ENCODE data around the gene LPIN3. TPM values are rescaled to one million over a fixed set of nuclear protein-coding genes. Genes with fewer than 3 reads are reported as not detected.

The LPIN3 gene
- total RNA-seq, 1 donor from 2014 or later, result 1.8 TPM

DNA sequence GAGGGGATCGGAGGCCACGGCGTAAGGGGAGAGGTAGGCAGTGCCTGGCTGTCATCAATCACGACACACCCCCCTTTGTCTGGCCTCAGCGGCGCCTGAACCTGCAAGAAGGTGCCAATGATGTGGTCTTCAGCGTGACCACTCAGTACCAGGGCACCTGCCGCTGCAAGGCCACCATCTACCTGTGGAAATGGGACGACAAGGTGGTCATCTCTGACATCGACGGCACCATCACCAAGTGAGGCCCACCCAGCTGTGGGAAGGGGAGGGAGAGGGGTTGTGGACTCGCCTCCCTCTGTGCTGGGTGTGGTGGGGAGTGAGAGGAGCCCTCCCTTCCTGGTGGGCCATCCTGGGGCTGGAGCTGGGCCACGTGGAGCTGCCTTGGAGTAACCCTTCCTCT, 16.3 kb downstream of the LPIN3 start:
- TF ChIP-seq, protein P1, sequence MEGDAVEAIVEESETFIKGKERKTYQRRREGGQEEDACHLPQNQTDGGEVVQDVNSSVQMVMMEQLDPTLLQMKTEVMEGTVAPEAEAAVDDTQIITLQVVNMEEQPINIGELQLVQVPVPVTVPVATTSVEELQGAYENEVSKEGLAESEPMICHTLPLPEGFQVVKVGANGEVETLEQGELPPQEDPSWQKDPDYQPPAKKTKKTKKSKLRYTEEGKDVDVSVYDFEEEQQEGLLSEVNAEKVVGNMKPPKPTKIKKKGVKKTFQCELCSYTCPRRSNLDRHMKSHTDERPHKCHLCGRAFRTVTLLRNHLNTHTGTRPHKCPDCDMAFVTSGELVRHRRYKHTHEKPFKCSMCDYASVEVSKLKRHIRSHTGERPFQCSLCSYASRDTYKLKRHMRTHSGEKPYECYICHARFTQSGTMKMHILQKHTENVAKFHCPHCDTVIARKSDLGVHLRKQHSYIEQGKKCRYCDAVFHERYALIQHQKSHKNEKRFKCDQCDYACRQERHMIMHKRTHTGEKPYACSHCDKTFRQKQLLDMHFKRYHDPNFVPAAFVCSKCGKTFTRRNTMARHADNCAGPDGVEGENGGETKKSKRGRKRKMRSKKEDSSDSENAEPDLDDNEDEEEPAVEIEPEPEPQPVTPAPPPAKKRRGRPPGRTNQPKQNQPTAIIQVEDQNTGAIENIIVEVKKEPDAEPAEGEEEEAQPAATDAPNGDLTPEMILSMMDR (conservative IDR thresholded peaks at IDR 0.05), result no peak
- no peak overlapping the region for H3K4me3 Mint-ChIP-seq
- no peak overlapping the region for H3K27ac Mint-ChIP-seq (ENCODE audit: unreplicated experiment)
- H3K4me1 Mint-ChIP-seq, result no peaks in the 10 kb centered on the region
- no peaks in the 10 kb centered on the region for H3K36me3 Mint-ChIP-seq (ENCODE audit: low read depth)
- DNase-seq (ENCODE audit: low read depth, low spot score), result no peak
- H3K9me3 Mint-ChIP-seq, result no peaks in the 10 kb centered on the region
- H3K27me3 Mint-ChIP-seq (ENCODE audit: low read depth), result no peaks in the 10 kb centered on the region

DNA sequence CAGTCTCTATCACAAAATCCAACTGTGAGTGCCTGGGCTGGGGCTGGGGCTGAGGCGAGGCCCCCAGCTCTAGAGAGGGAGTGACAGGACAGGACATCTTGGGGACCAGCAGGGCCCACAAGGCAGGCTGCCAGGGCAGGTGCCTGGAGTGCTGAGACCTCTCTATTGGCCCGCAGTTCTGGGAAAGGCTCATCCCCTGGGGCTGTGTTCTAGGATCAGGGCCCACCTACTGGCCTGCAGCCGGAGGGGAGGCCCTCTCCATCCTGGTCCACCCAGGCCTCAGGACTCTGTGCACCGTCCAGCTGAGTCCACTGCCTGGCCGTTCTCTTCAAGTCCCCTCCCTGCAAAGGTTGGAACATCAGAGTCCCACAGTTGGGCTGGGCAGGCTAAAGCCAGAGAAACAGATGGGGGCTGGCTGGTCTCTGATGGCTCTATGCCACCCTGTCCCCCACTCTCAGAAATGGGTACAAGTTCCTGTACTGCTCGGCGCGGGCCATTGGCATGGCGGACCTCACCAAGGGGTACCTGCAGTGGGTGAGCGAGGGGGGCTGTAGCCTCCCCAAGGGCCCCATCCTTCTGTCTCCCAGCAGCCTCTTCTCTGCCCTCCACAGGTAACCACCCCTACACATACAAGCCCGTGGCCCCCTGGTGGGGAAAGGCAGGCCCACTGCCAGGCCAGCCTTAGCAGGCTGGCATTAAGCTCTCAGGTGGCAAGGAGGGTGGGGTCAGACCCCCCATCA, 17.0 kb downstream of the LPIN3 start:
- Mint-ChIP-seq H3K4me1 (no peaks in the 10 kb centered on the region), H3K27me3 (ENCODE audit: low read depth) (no peaks in the 10 kb centered on the region), H3K4me3 (no peak overlapping the region), H3K9me3 (no peaks in the 10 kb centered on the region), H3K27ac (ENCODE audit: unreplicated experiment) (no peak overlapping the region), H3K36me3 (ENCODE audit: low read depth) (no peaks in the 10 kb centered on the region)
- DNase-seq (ENCODE audit: low read depth, low spot score), result no peak
- TF ChIP-seq, protein P1 (conservative IDR thresholded peaks at IDR 0.05), result peak; percentile 22

DNA sequence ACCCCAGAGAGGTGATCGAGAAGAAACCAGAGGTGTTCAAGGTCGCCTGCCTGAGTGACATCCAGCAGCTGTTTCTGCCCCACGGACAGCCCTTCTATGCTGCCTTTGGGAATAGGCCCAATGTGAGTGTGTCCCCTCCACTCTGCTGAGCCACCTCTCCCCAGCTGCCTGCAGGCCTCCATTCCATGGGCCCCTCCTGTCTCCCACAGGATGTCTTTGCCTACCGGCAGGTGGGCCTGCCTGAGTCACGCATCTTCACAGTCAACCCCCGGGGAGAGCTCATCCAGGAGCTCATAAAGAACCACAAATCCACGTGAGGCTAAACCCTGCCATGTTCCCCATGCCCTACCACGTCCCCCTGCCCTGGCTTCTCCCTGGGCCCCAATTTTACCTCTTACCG, 17.6 kb downstream of the LPIN3 start:
- Mint-ChIP-seq H3K9me3 (no peaks in the 10 kb centered on the region), H3K36me3 (ENCODE audit: low read depth) (no peaks in the 10 kb centered on the region), H3K4me3 (no peak overlapping the region), H3K4me1 (no peaks in the 10 kb centered on the region), H3K27me3 (ENCODE audit: low read depth) (no peaks in the 10 kb centered on the region), H3K27ac (ENCODE audit: unreplicated experiment) (no peak overlapping the region)
- TF ChIP-seq, protein P1 (conservative IDR thresholded peaks at IDR 0.05), result no peak
- no peak for DNase-seq (ENCODE audit: low read depth, low spot score)

DNA sequence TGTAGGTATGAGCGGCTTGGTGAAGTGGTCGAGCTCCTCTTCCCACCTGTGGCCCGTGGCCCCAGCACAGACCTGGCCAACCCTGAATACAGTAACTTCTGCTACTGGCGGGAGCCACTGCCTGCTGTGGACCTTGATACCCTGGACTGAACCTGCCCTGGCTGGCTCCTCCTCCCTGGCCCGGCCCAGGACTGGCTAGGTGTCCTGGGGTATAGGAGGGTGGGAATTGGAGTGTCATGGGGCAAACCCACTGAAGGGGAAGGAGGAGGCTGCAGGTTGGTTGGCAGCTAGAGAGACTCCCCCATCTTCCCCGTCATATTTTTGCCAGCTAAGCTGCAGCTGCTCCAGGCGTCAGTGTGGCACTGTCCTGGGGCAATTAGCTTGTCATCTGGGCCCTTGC, 18.1 kb downstream of the LPIN3 start:
- Mint-ChIP-seq H3K27me3 (ENCODE audit: low read depth) (no peaks in the 10 kb centered on the region), H3K4me3 (no peak overlapping the region), H3K36me3 (ENCODE audit: low read depth) (no peaks in the 10 kb centered on the region), H3K4me1 (no peaks in the 10 kb centered on the region), H3K9me3 (no peaks in the 10 kb centered on the region), H3K27ac (ENCODE audit: unreplicated experiment) (no peak overlapping the region)
- TF ChIP-seq, protein P1 (conservative IDR thresholded peaks at IDR 0.05), result no peak
- DNase-seq (ENCODE audit: low read depth, low spot score), result no peak

DNA sequence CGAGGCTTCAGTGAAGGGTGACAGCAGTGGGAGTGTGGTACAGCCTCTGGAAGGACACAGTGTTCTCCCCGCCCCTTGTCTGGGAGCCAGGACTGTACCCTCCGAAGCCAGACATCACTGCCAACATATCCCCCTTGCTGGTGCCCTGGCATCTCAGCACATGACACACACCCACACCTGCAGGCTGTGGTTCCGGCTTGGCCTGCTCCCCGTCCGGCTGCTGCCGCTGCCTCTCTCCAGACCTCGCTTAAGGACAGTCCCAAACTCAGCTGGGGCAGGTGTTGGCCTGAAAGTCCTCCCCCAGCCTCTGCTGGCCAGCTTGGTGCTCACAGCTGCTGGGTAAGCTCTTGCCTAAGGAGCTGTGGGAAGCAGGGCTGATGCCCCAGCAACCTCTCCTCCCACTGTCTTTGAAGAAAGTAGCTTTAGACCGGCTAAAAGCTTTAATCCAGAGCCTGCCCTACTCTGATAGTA, 19.0 kb downstream of the LPIN3 start:
- H3K9me3 Mint-ChIP-seq, result no peaks in the 10 kb centered on the region
- TF ChIP-seq, protein P1 (conservative IDR thresholded peaks at IDR 0.05), result no peak

More for the DNA sequence above, 19.0 kb downstream of the LPIN3 start:
- Mint-ChIP-seq H3K4me1 (no peaks in the 10 kb centered on the region), H3K4me3 (no peak overlapping the region), H3K27ac (ENCODE audit: unreplicated experiment) (no peak overlapping the region), H3K27me3 (ENCODE audit: low read depth) (peaks cover 2% of the 10 kb centered on the region), H3K36me3 (ENCODE audit: low read depth) (no peaks in the 10 kb centered on the region)
- DNase-seq (ENCODE audit: low read depth, low spot score), result no peak

Measured in neural crest cell (in vitro differentiated cells).